K562 treated with DMSO at 1 percent for 4 hours (cell line): ENCODE measurements around the gene DNAJB12. TPM values are rescaled to one million over a fixed set of nuclear protein-coding genes. Genes with fewer than 3 reads are reported as not detected.

Experiments
- total RNA-seq: library from RNA; unstranded; fragments of 300-600 nt; gene quantifications from 2 replicates; pipeline ENCODE4 v1.2.3, GENCODE V29; 2022; ENCODE audit not compliant: insufficient read depth

The DNAJB12 gene
- total RNA-seq = 17.5 and 21.0 TPM in 2 replicates

GRCh38 chr10:72354356-72355213, at the start of gene DNAJB12:
Gene DNAJB12 (minus strand): TSS chr10:72354919. CDS start chr10:72354897, 22 bp downstream.

Other genes with a start within 250 kb of the DNAJB12 start
- gene ANAPC16, start 138.9 kb downstream of the DNAJB12 start, total RNA-seq = 115 and 123 TPM in 2 replicates
- 28.7 and 41.3 TPM in 2 replicates for gene ASCC1, start 138.6 kb downstream of the DNAJB12 start, total RNA-seq
- gene DDIT4, start 81.0 kb downstream of the DNAJB12 start, total RNA-seq = 470 and 477 TPM in 2 replicates